KG1 (cell line): ENCODE data around the gene MT4.
"Not testable (repeated sequence)": the region's sequence is repeated elsewhere in the genome, so short reads cannot be mapped to it uniquely, and the experiment has no call there.

Experiments
- DNase-seq: peaks from one replicate; lab custom pipeline; 2025; lab: John Stamatoyannopoulos, UW

MT4 gene

DNA sequence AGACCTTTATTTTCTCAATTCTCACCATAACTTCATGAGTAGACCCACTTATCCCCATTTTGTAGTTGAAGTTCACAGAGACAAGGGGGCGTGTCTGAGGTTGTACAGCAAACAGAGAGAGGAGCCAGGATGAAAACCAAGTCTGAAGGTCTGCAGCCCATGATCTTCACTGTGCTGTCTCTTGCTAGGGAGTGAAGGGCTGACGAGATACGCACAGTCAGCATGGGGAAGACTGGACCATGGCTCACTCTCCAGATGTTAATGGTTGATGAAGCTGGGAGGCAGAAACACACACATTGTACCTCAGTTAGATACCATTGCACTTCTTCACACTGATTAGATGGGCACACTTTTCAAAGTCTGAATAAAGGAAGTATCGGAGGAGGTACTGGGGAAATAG is 5.8 kb upstream of the MT4 start:
- no peak for DNase-seq

DNA sequence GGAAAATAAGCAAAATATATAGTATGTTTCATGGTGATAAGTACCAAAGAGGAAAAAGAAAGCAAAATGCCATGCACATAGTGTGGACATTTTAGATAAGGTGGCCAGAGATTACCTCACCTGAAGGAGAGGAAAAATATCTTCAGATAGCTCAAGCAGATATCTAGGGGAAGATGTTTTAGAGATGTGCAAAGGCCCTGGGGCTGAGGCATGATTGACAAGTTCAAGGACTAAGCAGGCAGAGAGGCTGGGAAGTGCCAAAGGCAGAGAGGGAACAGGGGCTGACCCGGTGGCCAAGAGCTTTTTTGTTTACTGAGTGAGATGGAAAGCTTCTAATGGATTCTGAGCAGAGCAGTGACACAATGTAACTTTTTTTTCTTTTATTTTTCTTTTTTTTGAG is 4.4 kb upstream of the MT4 start:
- no peak for DNase-seq

DNA sequence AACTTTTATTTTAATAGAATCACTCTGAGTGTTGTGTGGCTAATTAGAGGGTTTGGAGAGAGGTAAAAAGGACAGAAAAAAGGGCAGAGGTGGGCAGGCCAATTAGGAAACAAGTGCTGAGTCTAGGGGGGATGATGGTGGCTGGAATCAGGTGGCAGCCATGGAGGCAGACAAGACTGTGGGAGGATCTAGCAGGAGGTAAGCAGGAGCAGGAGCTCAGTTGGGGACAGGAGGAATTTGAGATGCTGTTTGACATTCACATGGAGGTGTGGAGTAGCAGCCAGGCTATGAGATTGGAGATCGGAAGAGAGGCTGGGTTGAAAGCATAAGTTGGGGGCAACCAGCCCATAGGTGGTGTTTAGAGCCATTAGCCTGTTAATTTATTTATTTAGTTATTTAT is 3.7 kb upstream of the MT4 start:
- DNase-seq, result no peak

DNA sequence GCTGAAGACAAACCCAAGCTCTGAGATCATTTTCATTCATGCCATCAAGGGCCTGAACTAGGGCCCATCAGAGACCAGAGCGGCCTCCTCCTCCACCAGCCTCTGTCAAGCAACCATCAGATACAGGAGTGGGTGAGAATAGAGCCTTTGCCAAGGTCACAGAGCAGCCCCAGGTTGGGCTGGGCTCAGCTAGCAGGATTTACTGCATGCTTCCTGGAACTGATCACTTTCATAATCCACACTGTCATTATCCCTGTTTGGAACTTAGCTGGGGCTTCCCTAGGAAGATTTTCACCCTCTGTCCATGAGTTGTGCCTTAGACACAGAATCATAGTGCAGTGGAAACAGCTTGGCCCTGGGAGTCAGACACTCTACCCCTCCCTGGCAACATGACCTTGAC is 5.1 kb downstream of the MT4 start:
- DNase-seq, result no peak

DNA sequence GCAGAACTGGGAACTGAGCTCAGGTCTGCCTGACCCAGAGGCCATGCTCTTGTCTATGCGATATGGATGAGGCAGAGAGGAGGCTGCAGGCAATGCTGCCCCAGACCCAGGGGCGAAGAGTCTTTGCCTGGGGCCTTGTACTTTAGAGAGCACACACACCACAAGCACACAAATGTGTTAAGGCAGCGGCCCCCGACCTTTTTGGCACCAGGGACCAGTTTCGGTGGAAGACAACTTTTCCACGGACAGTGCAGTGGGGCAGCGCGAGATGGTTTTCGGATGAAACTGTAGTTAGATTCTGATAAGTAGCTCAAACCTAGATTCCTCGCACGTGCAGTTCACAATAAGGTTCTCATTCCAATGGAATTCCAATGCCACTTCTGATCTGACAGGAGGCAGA is 6.7 kb downstream of the MT4 start:
- DNase-seq, result no peak

GRCh38 chr16:56574625-56575024 is 9.8 kb downstream of the MT4 start:
- no peak for DNase-seq

DNA sequence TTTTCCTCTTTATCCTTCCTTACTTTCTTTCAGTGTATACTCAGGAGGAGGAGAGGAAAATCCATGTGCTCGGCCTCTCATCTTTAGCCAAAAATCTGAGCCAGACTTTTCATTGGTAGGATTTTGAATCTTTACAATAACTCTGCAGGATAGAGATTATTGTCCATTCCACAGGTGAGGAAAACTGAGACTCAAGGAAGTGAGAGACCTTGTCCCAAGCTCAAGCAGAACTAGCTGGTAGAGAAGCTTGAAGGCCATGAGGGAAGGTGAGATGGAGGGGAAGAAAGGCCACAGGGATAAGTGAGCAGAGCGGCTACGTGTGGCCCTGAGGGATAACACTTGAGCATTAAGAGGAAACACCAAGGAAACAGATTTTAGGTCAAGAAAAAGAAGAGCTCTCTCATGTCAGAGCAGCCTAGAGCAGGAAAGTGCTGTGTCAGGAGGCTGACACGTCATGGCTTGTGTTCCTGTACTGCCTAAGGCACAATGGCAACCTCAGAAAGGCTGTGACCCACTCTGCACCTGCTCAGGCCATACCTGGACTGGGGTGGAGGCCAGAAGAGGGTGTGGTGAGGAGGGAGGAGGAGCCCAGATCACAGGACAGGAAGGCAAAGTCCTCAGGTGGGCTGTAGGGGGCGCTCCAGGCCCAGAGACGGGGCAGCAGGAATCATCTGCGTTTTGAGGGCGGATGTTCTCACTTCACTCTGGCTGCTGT is 11.9 kb downstream of the MT4 start:
- no peak for DNase-seq

- no peak for DNase-seq
Observed at GRCh38 chr16:56577300-56577625, 12.4 kb downstream of the MT4 start.

GRCh38 chr16:56580391-56581048 is 15.6 kb downstream of the MT4 start:
- DNase-seq, result no peak

- DNase-seq, result not testable (repeated sequence)
Observed at GRCh38 chr16:56582911-56583310, 18.0 kb downstream of the MT4 start.

GRCh38 chr16:56583351-56584168 is 18.7 kb downstream of the MT4 start:
- no peak for DNase-seq

- no peak for DNase-seq
Observed at GRCh38 chr16:56584276-56584675, 19.4 kb downstream of the MT4 start.

DNA sequence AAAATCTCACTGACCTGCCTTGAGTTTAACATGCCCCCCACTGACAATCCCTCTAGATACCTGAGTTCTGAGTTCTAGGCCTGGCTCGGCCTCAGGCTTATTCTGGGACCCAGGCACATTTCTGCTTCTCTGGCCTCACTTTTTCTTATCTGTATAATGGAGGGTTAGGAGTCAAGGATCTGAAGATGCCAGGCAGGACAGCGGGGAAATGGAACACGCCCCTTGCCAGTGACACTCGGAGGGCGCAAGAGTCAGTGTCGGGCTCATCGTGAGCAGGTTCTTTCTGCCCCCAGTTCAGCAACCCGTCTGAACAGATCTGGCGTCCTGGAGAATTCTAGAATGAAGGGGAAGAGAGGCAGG is 23.9 kb downstream of the MT4 start:
- DNase-seq, result no peak

- DNase-seq, result no peak
Observed at GRCh38 chr16:56589141-56590039, 24.5 kb downstream of the MT4 start, which contains the start of gene MT3. TSS of gene MT3 (plus strand) at chr16:56589528. CDS start at chr16:56589591, 63 bp downstream.

- no peak for DNase-seq
Observed at GRCh38 chr16:56591377-56592060, 26.6 kb downstream of the MT4 start.

GRCh38 chr16:56593573-56594291 is 28.9 kb downstream of the MT4 start:
- DNase-seq, result no peak

GRCh38 chr16:56594292-56594619 is 29.4 kb downstream of the MT4 start:
- DNase-seq, result no peak

- DNase-seq, result no peak
Observed at GRCh38 chr16:56600398-56600999, 35.6 kb downstream of the MT4 start.

- DNase-seq, result no peak
Observed at GRCh38 chr16:56601325-56601724, 36.5 kb downstream of the MT4 start.

GRCh38 chr16:56603589-56603988 is 38.7 kb downstream of the MT4 start:
- no peak for DNase-seq

DNA sequence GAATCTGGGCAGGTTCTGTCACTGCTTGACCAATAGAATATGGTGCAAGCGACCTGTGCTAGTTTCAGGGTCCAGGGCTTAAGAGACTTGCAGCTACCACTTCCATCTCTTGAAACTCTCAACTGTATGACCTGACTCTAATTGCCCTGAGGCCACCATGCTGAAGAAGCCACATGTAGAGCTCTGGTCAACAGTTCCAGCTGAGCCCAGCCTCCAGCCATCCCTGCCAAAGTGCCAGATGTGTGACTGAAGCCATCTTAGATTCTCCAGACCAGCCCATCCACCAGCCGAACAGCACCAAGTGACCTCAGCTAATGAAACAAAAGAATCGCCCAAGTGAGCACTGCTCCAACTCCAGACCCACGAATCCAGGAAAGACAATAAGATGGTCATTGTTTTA is 40.1 kb downstream of the MT4 start:
- DNase-seq, result no peak
